ENCODE measurements around the gene CNOT10.
"Not testable (repeated sequence)": the region's sequence is repeated elsewhere in the genome, so short reads cannot be mapped to it uniquely, and the experiment has no call there.

The CNOT10 gene

GRCh38 chr3:32691847-32692246, 6.9 kb downstream of the CNOT10 start:
- DNase-seq, result no peak

GRCh38 chr3:32696523-32696922, 11.5 kb downstream of the CNOT10 start:
- no peak for DNase-seq

- DNase-seq, result no peak
Observed at GRCh38 chr3:32698506-32698905, 13.5 kb downstream of the CNOT10 start.

- no peak for DNase-seq
Observed at GRCh38 chr3:32699429-32699828, 14.4 kb downstream of the CNOT10 start.

GRCh38 chr3:32700244-32700643, 15.3 kb downstream of the CNOT10 start:
- no peak for DNase-seq

- DNase-seq, result no peak
Observed at GRCh38 chr3:32703491-32703972, 18.5 kb downstream of the CNOT10 start.

- no peak for DNase-seq
Observed at GRCh38 chr3:32705232-32705631, 20.2 kb downstream of the CNOT10 start.

- no peak for DNase-seq
Observed at GRCh38 chr3:32706348-32707025, 21.5 kb downstream of the CNOT10 start.

GRCh38 chr3:32707026-32707370, 22.0 kb downstream of the CNOT10 start:
- no peak for DNase-seq

GRCh38 chr3:32708672-32709283, 23.8 kb downstream of the CNOT10 start:
- DNase-seq, result no peak

- DNase-seq, result no peak
Observed at GRCh38 chr3:32709346-32709745, 24.4 kb downstream of the CNOT10 start.

- no peak for DNase-seq
Observed at GRCh38 chr3:32712506-32713055, 27.6 kb downstream of the CNOT10 start.

- no peak for DNase-seq
Observed at GRCh38 chr3:32713181-32713580, 28.2 kb downstream of the CNOT10 start.

- no peak for DNase-seq
Observed at GRCh38 chr3:32719335-32719734, 34.3 kb downstream of the CNOT10 start.

- no peak for DNase-seq
Observed at GRCh38 chr3:32719931-32720330, 34.9 kb downstream of the CNOT10 start.

- no peak for DNase-seq
Observed at GRCh38 chr3:32725721-32726120, 40.7 kb downstream of the CNOT10 start.

GRCh38 chr3:32733631-32734229, 48.7 kb downstream of the CNOT10 start:
- no peak for DNase-seq

- DNase-seq, result no peak
Observed at GRCh38 chr3:32734756-32735155, 49.8 kb downstream of the CNOT10 start.

- not testable (repeated sequence) for DNase-seq
Observed at GRCh38 chr3:32743470-32743869, 58.5 kb downstream of the CNOT10 start.

GRCh38 chr3:32743934-32744333, 58.9 kb downstream of the CNOT10 start:
- no peak for DNase-seq

GRCh38 chr3:32751377-32751776, 66.4 kb downstream of the CNOT10 start:
- no peak for DNase-seq

- no peak for DNase-seq
Observed at GRCh38 chr3:32755761-32756160, 70.8 kb downstream of the CNOT10 start.

GRCh38 chr3:32757618-32758374, 72.8 kb downstream of the CNOT10 start:
- no peak for DNase-seq

All from stimulated activated CD4-positive, alpha-beta T cell treated with anti-CD3 and anti-CD28 coated beads, Interleukin-2, amount 100 ng/mL, for 24 hours (primary cell).